Adrenal gland (tissue), 12 donors: Measurements from ENCODE around the gene RSPH4A. TPM values are rescaled to one million over a fixed set of nuclear protein-coding genes. Genes with fewer than 3 reads are reported as not detected.

Experiments used
- DNase-seq, 7 donors: peaks; one replicate each; pipeline ENCODE4 v3.0.0-alpha.2; 2019 to 2020
- H3K27ac ChIP-seq, 5 donors: fragments of 200-600 bp; sonication (generic) in 4 of 5; 1 replicate in 3 of 5; 2 replicates in 2 of 5; pipeline versions ENCODE4 v1.5.1 to v1.8.0; 2016 to 2020; ENCODE audit warnings: mild to moderate bottlenecking in 1 of 5
- H3K27me3 ChIP-seq: fragments of 200-600 bp; 2 replicates; pipeline ENCODE4 v1.8.0; 2021
- H3K36me3 ChIP-seq, 2 donors: fragments of 200-600 bp; replicated peaks in 1 of 2; 1 replicate in 1 of 2; 2 replicates in 1 of 2; pipeline versions ENCODE4 v1.5.1 to v1.8.0; 2018 to 2022
- H3K4me1 ChIP-seq, 2 donors: fragments of 200-600 bp; replicated peaks in 1 of 2; 1 replicate in 1 of 2; 2 replicates in 1 of 2; pipeline versions ENCODE4 v1.5.1 to v1.8.0; 2018 to 2021
- H3K4me3 ChIP-seq, 4 donors: fragments of 200-600 bp; sonication (generic) in 3 of 4; one replicate each; pipeline ENCODE4 v1.5.1; 2016 to 2018
- H3K9me3 ChIP-seq, 3 donors: fragments of 200-600 bp; sonication (generic) in 1 of 3; replicated peaks in 1 of 3; 1 replicate in 2 of 3; 2 replicates in 1 of 3; pipeline versions ENCODE4 v1.5.1 to v1.8.0; 2016 to 2021
- CTCF ChIP-seq, 6 experiments: fragments of 450-650 bp in 4 of 6; fragments of 200-600 bp in 2 of 6; sonication (generic) in 1 of 6; IDR thresholded peaks; 1 replicate in 5 of 6; 2 replicates in 1 of 6; pipeline versions ENCODE4 v1.5.1 to v1.8.0; 2016 to 2021; ENCODE audit warnings: antibody characterized with exemption in 6 of 6, mild to moderate bottlenecking in 2 of 6, moderate library complexity in 1 of 6
- POLR2A ChIP-seq, 2 donors: fragments of 450-650 bp; IDR thresholded peaks; one replicate each; pipeline ENCODE4 v1.6.1; 2017; ENCODE audit warnings: antibody characterized with exemption in 2 of 2, mild to moderate bottlenecking in 2 of 2, moderate library complexity in 1 of 2
- WGBS, 4 donors: extraction: QIAGEN DNeasy Blood & Tissue Kit in 2 of 4; methylation state at CpG; one replicate each; pipeline versions ENCODE4 v1.1.5 to v1.1.7; 2013 to 2017; 5-methylcytosine and 5-hydroxymethylcytosine counted together
- intact Hi-C, 2 donors: fragments of 100-400 bp; cut with DNase I; formaldehyde crosslinking; loops; one replicate each; pipeline versions ENCODE4 v1.14.1 to v1.15.0; 2022 to 2023
- polyA plus RNA-seq, 3 donors: library from polyadenylated mRNA; stranded (reverse); fragments of 200-250 nt in 2 of 3; fragments of 350-450 nt in 1 of 3; fragmentation: Illumina TruSeq in 1 of 3; extraction: RNeasy Lipid Tissue Mini Kit (QIAGEN cat#74804) in 1 of 3; gene quantifications; one replicate each; pipeline ENCODE4 v1.2.3, GENCODE V29; 2013 to 2014
- total RNA-seq, 9 donors: library from RNA; depleted of rRNA in 4 of 9; stranded (reverse); fragments of >200 nt in 4 of 9; fragments of 120-200 nt in 1 of 9; fragmentation: NEBNext Ultra II Directional in 1 of 9; extraction: Animal tissue kit (Norgen Biotek cat#: 25700) in 1 of 9; gene quantifications; one replicate each; pipeline versions ENCODE4 v1.1.0 to v1.2.4, GENCODE V29; 2013 to 2023
- donor health status: healthy with polysubstance abuse.
- donor health status: Bipolar disorder and iron deficiency.
- donor health status: DM: yes; HTN: yes; CAD: no.
- donor health status: DM: no; HTN: no; CAD: no.
- donor health status: DM: no; HTN: no; CAD: no.
- donor health status: DM: yes; HTN: yes; CAD: no.

The RSPH4A gene
- total and polyA plus RNA-seq, 12 donors, result 0.14 to 1.5 (median 0.58) TPM; not detected in 2

GRCh38 chr6:116570856-116571682 is 45.2 kb upstream of the RSPH4A start, which contains the start of gene RWDD1:
TSS of gene RWDD1 (plus strand) at chr6:116571504. CDS start at chr6:116571583, 79 bp downstream.
- no peaks in the 10 kb centered on the region for H3K36me3 ChIP-seq
- no peaks in the 10 kb centered on the region for H3K27me3 ChIP-seq
- peak within 1 kb of the TSS; percentile 86 to 91 (median 90) for H3K27ac ChIP-seq
- intact Hi-C loops, result no loop called here
- WGBS, 4 donors, result 0 to 1% (median 0%) methylated on average over 16 to 62 of the region's 62 CpGs
- DNase-seq, result peak; percentile 98 to 100 (median 99)
- H3K4me3 ChIP-seq, result peak within 1 kb of the TSS; percentile 52 to 99 (median 67)
- H3K4me1 ChIP-seq, result peaks cover 17 to 27% of the 10 kb centered on the region in 2 donors
- TF ChIP-seq CTCF (IDR thresholded peaks at IDR 0.05) (peak in 2 of 6 experiments; percentile 30 to 34), POLR2A (IDR thresholded peaks at IDR 0.05) (peak; percentile 76 to 96)
- no peaks in the 10 kb centered on the region for H3K9me3 ChIP-seq

GRCh38 chr6:116571683-116572000 is 44.6 kb upstream of the RSPH4A start:
- no peak for DNase-seq
- Histone ChIP-seq H3K4me3 (peak overlapping the region; percentile 46 to 71 (median 65)), H3K36me3 (no peaks in the 10 kb centered on the region), H3K4me1 (peaks cover 17 to 27% of the 10 kb centered on the region in 2 donors), H3K27me3 (no peaks in the 10 kb centered on the region), H3K27ac (peak overlapping the region; percentile 58 to 91 (median 90)), H3K9me3 (no peaks in the 10 kb centered on the region)
- TF ChIP-seq POLR2A (IDR thresholded peaks at IDR 0.05) (no peak), CTCF (IDR thresholded peaks at IDR 0.05) (no peak)
- intact Hi-C loops, result no loop called here
- WGBS, 4 donors, result 0 to 1% (median 0%) methylated on average over 8 to 12 of the region's 12 CpGs

GRCh38 chr6:116572162-116572561 is 44.1 kb upstream of the RSPH4A start:
- Histone ChIP-seq H3K27ac (peak overlapping the region; percentile 58 to 91 (median 90)), H3K9me3 (no peaks in the 10 kb centered on the region), H3K36me3 (no peaks in the 10 kb centered on the region), H3K4me3 (peak overlapping the region; percentile 46 to 71 (median 65)), H3K4me1 (peaks cover 17 to 31% of the 10 kb centered on the region in 2 donors), H3K27me3 (no peaks in the 10 kb centered on the region)
- no peak for TF ChIP-seq POLR2A (IDR thresholded peaks at IDR 0.05)
- TF ChIP-seq CTCF (IDR thresholded peaks at IDR 0.05), result no peak
- DNase-seq, result peak in 5 of 7 donors; percentile 34 to 68 (median 57)
- WGBS, 4 donors, result 1 to 2% (median 1%) methylated on average over 7 of the region's 7 CpGs
- intact Hi-C loops, result no loop called here

- peaks cover 14 to 28% of the 10 kb centered on the region in 2 donors for H3K4me1 ChIP-seq
- intact Hi-C loops, result no loop called here
- TF ChIP-seq POLR2A (IDR thresholded peaks at IDR 0.05), result no peak
- TF ChIP-seq CTCF (IDR thresholded peaks at IDR 0.05), result no peak
These were observed 41.1 kb upstream of the RSPH4A start for GRCh38 chr6:116575227-116575626.

More at GRCh38 chr6:116575227-116575626, 41.1 kb upstream of the RSPH4A start:
- no peaks in the 10 kb centered on the region for H3K9me3 ChIP-seq
- no peaks in the 10 kb centered on the region for H3K36me3 ChIP-seq
- H3K27me3 ChIP-seq, result no peaks in the 10 kb centered on the region
- 79 to 94% (median 89%) methylated on average over 2 of the region's 2 CpGs for WGBS, 4 donors
- H3K4me3 ChIP-seq, result no peak overlapping the region
- DNase-seq, result no peak
- H3K27ac ChIP-seq, result no peak overlapping the region
